Measurements from ENCODE around the gene OCRL.

DNA sequence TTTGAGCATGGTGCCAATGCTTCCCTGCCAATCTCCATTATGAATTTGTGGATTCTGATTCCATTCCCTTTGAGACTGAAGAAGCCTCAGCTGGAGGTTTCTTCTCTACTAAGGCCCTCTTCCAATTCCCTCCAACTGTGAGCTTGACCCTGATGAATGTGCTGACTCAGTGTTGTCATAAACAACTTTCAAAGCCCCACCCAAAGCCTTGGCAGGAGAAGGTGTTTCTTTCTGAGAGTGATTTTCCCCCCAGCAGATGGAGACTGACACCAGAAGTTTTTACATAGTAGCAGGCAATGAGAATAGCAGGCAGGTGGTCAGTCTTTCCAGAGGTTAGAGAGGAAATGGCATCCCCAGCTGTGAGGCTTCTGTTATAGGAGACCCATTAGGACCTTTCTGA is 53.1 kb downstream of the OCRL start:
- TF ChIP-seq CTCF (IDR thresholded peaks at IDR 0.05), result no peak
- TF ChIP-seq POLR2A (IDR thresholded peaks at IDR 0.05; ENCODE audit: low read depth), result no peak
- TF ChIP-seq EP300 (IDR thresholded peaks at IDR 0.05), result no peak
- no peak for TF ChIP-seq POLR2AphosphoS5 (IDR thresholded peaks at IDR 0.05)

Measured in esophagus muscularis mucosa (tissue), 4 donors.